Activated naive CD8-positive, alpha-beta T cell (primary cell): ENCODE data around the gene LPCAT4.
"Not testable (repeated sequence)": the region's sequence is repeated elsewhere in the genome, so short reads cannot be mapped to it uniquely, and the experiment has no call there.

Experiments used
- H3K27ac Mint-ChIP-seq: one replicate; pipeline ENCODE4 v1.8.0; 2021; ENCODE audit warnings: mixed read lengths
- H3K27me3 Mint-ChIP-seq: one replicate; pipeline ENCODE4 v1.8.0; 2021; ENCODE audit warnings: mixed read lengths
- H3K36me3 Mint-ChIP-seq: one replicate; pipeline ENCODE4 v1.8.0; 2021; ENCODE audit warnings: mixed read lengths
- H3K4me1 Mint-ChIP-seq: one replicate; pipeline ENCODE4 v1.8.0; 2021; ENCODE audit warnings: low read depth, mixed read lengths
- H3K4me3 Mint-ChIP-seq: one replicate; pipeline ENCODE4 v1.8.0; 2021; ENCODE audit warnings: mild to moderate bottlenecking, mixed read lengths
- H3K9me3 Mint-ChIP-seq: one replicate; pipeline ENCODE4 v1.8.0; 2021; ENCODE audit warnings: low read depth, mixed read lengths

Gene LPCAT4

GRCh38 chr15:34352996-34353395 is 14.0 kb downstream of the LPCAT4 start:
- H3K27me3 Mint-ChIP-seq, H3K4me1 Mint-ChIP-seq, H3K4me3 Mint-ChIP-seq, H3K36me3 Mint-ChIP-seq, H3K9me3 Mint-ChIP-seq, H3K27ac Mint-ChIP-seq: not testable (repeated sequence)

- no peaks in the 10 kb centered on the region for H3K36me3 Mint-ChIP-seq
- no peak overlapping the region for H3K27ac Mint-ChIP-seq
- H3K4me3 Mint-ChIP-seq = no peak overlapping the region
- H3K4me1 Mint-ChIP-seq = no peaks in the 10 kb centered on the region
- H3K9me3 Mint-ChIP-seq = no peaks in the 10 kb centered on the region
- no peaks in the 10 kb centered on the region for H3K27me3 Mint-ChIP-seq
Measured at GRCh38 chr15:34349769-34350168, 17.2 kb downstream of the LPCAT4 start.

- H3K27me3 Mint-ChIP-seq = no peaks in the 10 kb centered on the region
- H3K4me1 Mint-ChIP-seq = no peaks in the 10 kb centered on the region
- no peaks in the 10 kb centered on the region for H3K9me3 Mint-ChIP-seq
- H3K27ac Mint-ChIP-seq = no peak overlapping the region
- no peak overlapping the region for H3K4me3 Mint-ChIP-seq
- H3K36me3 Mint-ChIP-seq = no peaks in the 10 kb centered on the region
Measured at GRCh38 chr15:34348735-34349300, 18.2 kb downstream of the LPCAT4 start.

GRCh38 chr15:34347951-34348638 is 18.9 kb downstream of the LPCAT4 start:
- Mint-ChIP-seq H3K27ac (no peak overlapping the region), H3K4me3 (no peak overlapping the region), H3K27me3 (no peaks in the 10 kb centered on the region), H3K9me3 (no peaks in the 10 kb centered on the region), H3K36me3 (no peaks in the 10 kb centered on the region), H3K4me1 (no peaks in the 10 kb centered on the region)

- Mint-ChIP-seq H3K9me3 (no peaks in the 10 kb centered on the region), H3K36me3 (peaks cover 9% of the 10 kb centered on the region), H3K27ac (peak within 1 kb of the TSS; percentile 94), H3K4me1 (peaks cover 28% of the 10 kb centered on the region), H3K4me3 (no peak within 1 kb of the TSS), H3K27me3 (no peaks in the 10 kb centered on the region)
Measured at GRCh38 chr15:34342737-34343575, 24.0 kb downstream of the LPCAT4 start, which contains the start of the genes NOP10 and NUTM1. NOP10 (minus strand) TSS chr15:34343136; CDS start chr15:34343073, 63 bp downstream. NUTM1 (plus strand) TSS chr15:34343315; CDS start chr15:34343697, 382 bp downstream.

- H3K9me3 Mint-ChIP-seq, H3K36me3 Mint-ChIP-seq, H3K4me3 Mint-ChIP-seq, H3K27me3 Mint-ChIP-seq: not testable (repeated sequence)
- Mint-ChIP-seq H3K27ac (peak overlapping the region; percentile 94), H3K4me1 (peaks cover 29% of the 10 kb centered on the region)
Measured at GRCh38 chr15:34342213-34342736, 24.7 kb downstream of the LPCAT4 start.

- Mint-ChIP-seq H3K27ac (peak overlapping the region; percentile 94), H3K27me3 (no peaks in the 10 kb centered on the region), H3K36me3 (peaks cover 9% of the 10 kb centered on the region), H3K4me3 (no peak overlapping the region), H3K9me3 (no peaks in the 10 kb centered on the region), H3K4me1 (peaks cover 34% of the 10 kb centered on the region)
Measured at GRCh38 chr15:34341381-34342212, 25.4 kb downstream of the LPCAT4 start.

GRCh38 chr15:34339946-34340345 is 27.1 kb downstream of the LPCAT4 start:
- peak overlapping the region; percentile 70 for H3K27ac Mint-ChIP-seq
- peaks cover 9% of the 10 kb centered on the region for H3K36me3 Mint-ChIP-seq
- peaks cover 50% of the 10 kb centered on the region for H3K4me1 Mint-ChIP-seq
- no peaks in the 10 kb centered on the region for H3K9me3 Mint-ChIP-seq
- H3K4me3 Mint-ChIP-seq = no peak overlapping the region
- H3K27me3 Mint-ChIP-seq = no peaks in the 10 kb centered on the region

- Mint-ChIP-seq H3K4me1 (peaks cover 60% of the 10 kb centered on the region), H3K27ac (peak overlapping the region; percentile 79), H3K4me3 (peak overlapping the region; percentile 82), H3K27me3 (no peaks in the 10 kb centered on the region), H3K36me3 (peaks cover 9% of the 10 kb centered on the region), H3K9me3 (no peaks in the 10 kb centered on the region)
Measured at GRCh38 chr15:34338347-34338746, 28.6 kb downstream of the LPCAT4 start.

GRCh38 chr15:34337557-34338306 is 29.3 kb downstream of the LPCAT4 start, which contains the start of gene SLC12A6:
SLC12A6 (minus strand) TSS chr15:34337781; CDS start chr15:34336680, 1,101 bp downstream.
- Mint-ChIP-seq H3K4me1 (peaks cover 65% of the 10 kb centered on the region), H3K27ac (peak within 1 kb of the TSS; percentile 98)

GRCh38 chr15:34336991-34337556 is 29.9 kb downstream of the LPCAT4 start:
- Mint-ChIP-seq H3K4me1 (peaks cover 71% of the 10 kb centered on the region), H3K36me3 (peaks cover 9% of the 10 kb centered on the region), H3K27me3 (no peaks in the 10 kb centered on the region), H3K27ac (peak overlapping the region; percentile 98), H3K9me3 (no peaks in the 10 kb centered on the region), H3K4me3 (peak overlapping the region; percentile 95)

More at GRCh38 chr15:34337557-34338306, 29.3 kb downstream of the LPCAT4 start, which contains the start of gene SLC12A6:
- Mint-ChIP-seq H3K27me3 (no peaks in the 10 kb centered on the region), H3K9me3 (no peaks in the 10 kb centered on the region), H3K4me3 (peak within 1 kb of the TSS; percentile 95), H3K36me3 (peaks cover 9% of the 10 kb centered on the region)

GRCh38 chr15:34336231-34336990 is 30.6 kb downstream of the LPCAT4 start:
- H3K4me3 Mint-ChIP-seq = peak overlapping the region; percentile 95
- no peaks in the 10 kb centered on the region for H3K9me3 Mint-ChIP-seq
- peak overlapping the region; percentile 98 for H3K27ac Mint-ChIP-seq
- no peaks in the 10 kb centered on the region for H3K27me3 Mint-ChIP-seq
- H3K4me1 Mint-ChIP-seq = peaks cover 74% of the 10 kb centered on the region
- peaks cover 4% of the 10 kb centered on the region for H3K36me3 Mint-ChIP-seq
